Kidney epithelial cell (primary cell): ENCODE results near the gene KRTAP6-3. TPM values are rescaled to one million over a fixed set of nuclear protein-coding genes. Genes with fewer than 3 reads are reported as not detected.

Experiments
- DNase-seq: peaks from one replicate; pipeline ENCODE4 v3.0.0-alpha.2; 2010; ENCODE audit warnings: low read depth
- H3K27me3 ChIP-seq: 2 replicates; pipeline ENCODE4 v1.6.0; 2011; ENCODE audit warnings: low read length; ENCODE audit not compliant: control insufficient read depth, insufficient read depth
- H3K36me3 ChIP-seq: 2 replicates; pipeline ENCODE4 v1.5.1; 2011; ENCODE audit warnings: low read length; ENCODE audit not compliant: control insufficient read depth, insufficient read depth
- H3K4me3 ChIP-seq: 2 replicates; pipeline ENCODE4 v1.5.1; 2011; ENCODE audit warnings: low read depth, mild to moderate bottlenecking, control low read depth, low read length
- CTCF ChIP-seq: IDR thresholded peaks from 2 replicates; pipeline ENCODE4 v1.5.1; 2011; ENCODE audit warnings: mild to moderate bottlenecking, moderate library complexity, low read length, control low read depth, inconsistent platforms; ENCODE audit not compliant: insufficient read depth, poor library complexity, severe bottlenecking
- total RNA-seq: library from RNA; depleted of rRNA; stranded (reverse); fragments of >200 nt; gene quantifications from 2 replicates; pipeline ENCODE4 v1.2.3, GENCODE V29; 2015

Gene KRTAP6-3
- total RNA-seq, 1 donor from 2014 or later = not detected

- TF ChIP-seq CTCF = no peak
- H3K36me3 ChIP-seq = no peaks in the 10 kb centered on the region
- DNase-seq = no peak
These were observed 28.6 kb upstream of the KRTAP6-3 start for GRCh38 chr21:30563630-30564029.

GRCh38 chr21:30567617-30568016, 24.6 kb upstream of the KRTAP6-3 start:
- Histone ChIP-seq H3K27me3 (no peaks in the 10 kb centered on the region), H3K36me3 (no peaks in the 10 kb centered on the region), H3K4me3 (no peak overlapping the region)
- no peak for TF ChIP-seq CTCF
- DNase-seq = no peak

More at GRCh38 chr21:30563630-30564029, 28.6 kb upstream of the KRTAP6-3 start:
- no peak overlapping the region for H3K4me3 ChIP-seq
- H3K27me3 ChIP-seq = no peaks in the 10 kb centered on the region

GRCh38 chr21:30577766-30578165, 14.5 kb upstream of the KRTAP6-3 start:
- no peaks in the 10 kb centered on the region for H3K36me3 ChIP-seq
- no peaks in the 10 kb centered on the region for H3K27me3 ChIP-seq
- no peak for DNase-seq
- no peak overlapping the region for H3K4me3 ChIP-seq
- no peak for TF ChIP-seq CTCF

- no peaks in the 10 kb centered on the region for H3K36me3 ChIP-seq
- no peak for DNase-seq
- TF ChIP-seq CTCF = no peak
- no peak overlapping the region for H3K4me3 ChIP-seq
- no peaks in the 10 kb centered on the region for H3K27me3 ChIP-seq
These were observed 12.9 kb upstream of the KRTAP6-3 start for GRCh38 chr21:30579346-30579745.

- no peak for TF ChIP-seq CTCF
- Histone ChIP-seq H3K36me3 (no peaks in the 10 kb centered on the region), H3K4me3 (no peak overlapping the region), H3K27me3 (no peaks in the 10 kb centered on the region)
- DNase-seq = no peak
These were observed 12.1 kb upstream of the KRTAP6-3 start for GRCh38 chr21:30580132-30580531.

- Histone ChIP-seq H3K36me3 (no peaks in the 10 kb centered on the region), H3K4me3 (no peak overlapping the region), H3K27me3 (no peaks in the 10 kb centered on the region)
- no peak for TF ChIP-seq CTCF
- no peak for DNase-seq
These were observed 9.4 kb upstream of the KRTAP6-3 start for GRCh38 chr21:30582870-30583269.
